GM19324 (cell line): ENCODE results near the gene COX8A.

Source experiments
- ATAC-seq: cut with Tn5 transposase; IDR thresholded peaks from one replicate; pipeline ENCODE4 v1.9.1; 2021; ENCODE audit warnings: mild to moderate bottlenecking, moderate library complexity; ENCODE audit not compliant: unreplicated experiment, low FRiP score

Gene COX8A

DNA sequence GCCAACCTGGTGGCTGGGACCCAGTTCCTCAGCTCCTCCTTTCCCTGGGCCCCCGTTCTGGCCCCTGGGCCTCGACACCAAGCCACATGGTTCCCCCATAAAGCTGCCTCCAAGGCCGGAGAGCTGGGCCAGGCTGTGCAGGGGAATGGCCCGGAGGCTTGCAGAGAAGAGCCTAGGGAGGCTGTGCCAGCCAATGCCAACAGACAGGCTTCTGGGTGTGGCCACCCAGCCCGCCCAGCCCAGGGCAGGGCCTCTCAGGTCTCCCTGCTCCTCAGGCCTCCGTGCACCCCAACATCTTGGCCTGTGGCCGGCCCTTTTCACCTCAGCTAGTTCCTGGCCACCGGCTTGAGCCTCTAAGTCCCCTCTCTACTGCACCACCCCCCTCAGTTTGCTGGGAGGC lies 43.9 kb downstream of the COX8A start:
- no peak for ATAC-seq

DNA sequence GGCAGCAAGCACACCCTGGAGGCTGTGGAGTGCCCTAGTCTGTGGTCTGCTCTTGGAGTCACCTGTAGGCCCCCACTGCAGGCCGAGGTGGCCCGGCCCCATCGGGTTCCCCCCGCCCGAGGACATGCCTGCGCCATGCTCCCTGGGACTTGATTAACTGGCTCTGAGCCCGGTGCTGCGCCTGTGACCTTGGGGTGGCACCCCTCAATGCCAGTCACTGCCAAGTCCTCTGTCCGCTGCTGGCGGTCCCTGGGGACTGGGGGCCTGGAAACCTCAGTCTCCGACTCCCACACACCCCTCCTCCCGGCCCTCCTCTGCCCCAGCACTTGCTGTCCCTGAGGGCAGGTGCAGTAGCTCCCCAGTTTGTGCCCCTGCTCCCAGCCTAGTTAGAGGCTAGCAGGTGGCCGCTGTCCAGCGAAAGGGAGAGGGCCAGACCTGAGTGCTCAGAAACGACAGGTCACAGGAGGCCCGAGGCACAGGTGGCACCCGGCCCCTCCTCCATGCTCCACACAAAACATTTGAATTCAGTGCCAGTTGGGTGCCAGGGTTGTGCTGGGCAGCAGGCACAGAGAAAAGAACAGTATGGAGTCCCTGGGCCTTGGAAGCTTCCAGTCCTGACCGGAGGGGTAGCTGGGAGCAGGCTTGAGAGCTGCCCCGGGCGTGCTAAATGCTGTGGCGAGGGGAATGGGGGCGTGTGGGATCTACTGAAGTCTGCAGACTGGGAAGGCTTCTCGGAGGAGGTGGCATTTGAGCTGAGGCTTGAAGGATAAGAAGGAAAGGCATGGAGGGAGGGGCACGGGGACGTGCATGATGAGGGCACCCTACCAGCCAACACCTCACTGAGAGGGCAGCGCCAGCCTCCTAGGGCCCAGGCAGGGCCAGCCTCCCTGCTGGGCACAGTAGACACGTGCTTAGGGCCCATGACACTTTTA lies 45.0 kb downstream of the COX8A start:
- no peak for ATAC-seq

- no peak for ATAC-seq
Measured at GRCh38 chr11:64020976-64021756, 46.7 kb downstream of the COX8A start.

GRCh38 chr11:64021757-64022093 lies 47.3 kb downstream of the COX8A start:
- ATAC-seq, result no peak

GRCh38 chr11:64022125-64022784 lies 47.8 kb downstream of the COX8A start:
- no peak for ATAC-seq

GRCh38 chr11:64023712-64024710 lies 49.6 kb downstream of the COX8A start:
- ATAC-seq, result no peak

DNA sequence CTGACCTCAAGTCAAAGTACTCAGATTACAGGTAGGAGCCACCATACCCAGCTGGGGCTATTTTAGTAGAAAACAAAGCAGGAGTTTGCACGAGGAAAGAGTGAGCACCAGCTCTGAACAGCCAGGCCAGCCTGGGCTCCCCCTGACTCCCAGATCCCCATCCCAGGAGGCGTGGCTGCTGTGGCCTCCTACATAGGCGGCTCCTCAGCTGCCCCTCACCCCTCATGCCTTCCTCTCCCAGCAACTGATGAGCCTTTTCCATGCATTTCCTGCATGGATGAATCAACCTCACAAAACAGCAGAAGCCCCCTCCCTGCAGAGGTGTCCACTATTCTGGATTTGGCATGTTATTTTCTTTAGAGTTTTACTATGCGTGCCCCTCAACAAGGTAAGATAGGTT lies 50.8 kb downstream of the COX8A start:
- ATAC-seq, result no peak
